ENCODE results near the gene BTBD2. TPM values are rescaled to one million over a fixed set of nuclear protein-coding genes. Genes with fewer than 3 reads are reported as not detected.

Gene BTBD2
- polyA plus RNA-seq, 2 donors: 40.0 to 48.9 TPM

GRCh38 chr19:1999856-2000515 lies 15.5 kb downstream of the BTBD2 start:
- WGBS, 2 donors: 88 to 89% methylated on average over 26 of the region's 26 CpGs
- Histone ChIP-seq H3K4me1 (ENCODE audit: control insufficient read depth in 2 of 2, insufficient read depth in 2 of 2, low read length in 1 of 2) (peaks cover 0 to 3% of the 10 kb centered on the region in 2 donors), H3K27ac (ENCODE audit: low read depth in 2 of 2, low read length in 1 of 2) (no peak overlapping the region), H3K4me3 (ENCODE audit: low read depth in 1 of 2, low read length in 2 of 2) (no peak overlapping the region), H3K36me3 (ENCODE audit: control insufficient read depth in 2 of 2, insufficient read depth in 2 of 2, low read length in 1 of 2) (peaks cover 3 to 23% of the 10 kb centered on the region in 2 donors), H3K9me3 (ENCODE audit: control insufficient read depth in 2 of 2, insufficient read depth in 1 of 2, low read depth in 1 of 2, low read length in 1 of 2) (no peaks in the 10 kb centered on the region), H3K27me3 (ENCODE audit: control insufficient read depth in 1 of 2, insufficient read depth in 2 of 2, low read length in 2 of 2) (no peaks in the 10 kb centered on the region)

GRCh38 chr19:1998712-1999708 lies 16.5 kb downstream of the BTBD2 start:
- 93% methylated on average over 49 to 52 of the region's 52 CpGs for WGBS, 2 donors
- no peaks in the 10 kb centered on the region for H3K9me3 ChIP-seq (ENCODE audit: control insufficient read depth in 2 of 2, insufficient read depth in 1 of 2, low read depth in 1 of 2, low read length in 1 of 2)
- H3K27me3 ChIP-seq (ENCODE audit: control insufficient read depth in 1 of 2, insufficient read depth in 2 of 2, low read length in 2 of 2): no peaks in the 10 kb centered on the region
- H3K36me3 ChIP-seq (ENCODE audit: control insufficient read depth in 2 of 2, insufficient read depth in 2 of 2, low read length in 1 of 2): peaks cover 3 to 23% of the 10 kb centered on the region in 2 donors
- peaks cover 0 to 3% of the 10 kb centered on the region in 2 donors for H3K4me1 ChIP-seq (ENCODE audit: control insufficient read depth in 2 of 2, insufficient read depth in 2 of 2, low read length in 1 of 2)
- H3K4me3 ChIP-seq (ENCODE audit: low read depth in 1 of 2, low read length in 2 of 2): no peak overlapping the region
- H3K27ac ChIP-seq (ENCODE audit: low read depth in 2 of 2, low read length in 1 of 2): no peak overlapping the region

GRCh38 chr19:1997353-1998233 lies 17.9 kb downstream of the BTBD2 start:
- no peak overlapping the region for H3K4me3 ChIP-seq (ENCODE audit: low read depth in 1 of 2, low read length in 2 of 2)
- H3K36me3 ChIP-seq (ENCODE audit: control insufficient read depth in 2 of 2, insufficient read depth in 2 of 2, low read length in 1 of 2): peaks cover 3 to 28% of the 10 kb centered on the region in 2 donors
- WGBS, 2 donors: 89 to 91% methylated on average over 31 of the region's 31 CpGs
- no peak overlapping the region for H3K27ac ChIP-seq (ENCODE audit: low read depth in 2 of 2, low read length in 1 of 2)
- H3K9me3 ChIP-seq (ENCODE audit: control insufficient read depth in 2 of 2, insufficient read depth in 1 of 2, low read depth in 1 of 2, low read length in 1 of 2): no peaks in the 10 kb centered on the region
- no peaks in the 10 kb centered on the region for H3K27me3 ChIP-seq (ENCODE audit: control insufficient read depth in 1 of 2, insufficient read depth in 2 of 2, low read length in 2 of 2)
- H3K4me1 ChIP-seq (ENCODE audit: control insufficient read depth in 2 of 2, insufficient read depth in 2 of 2, low read length in 1 of 2): peaks cover 0 to 3% of the 10 kb centered on the region in 2 donors

- Histone ChIP-seq H3K9me3 (ENCODE audit: control insufficient read depth in 2 of 2, insufficient read depth in 1 of 2, low read depth in 1 of 2, low read length in 1 of 2) (no peaks in the 10 kb centered on the region), H3K27me3 (ENCODE audit: control insufficient read depth in 1 of 2, insufficient read depth in 2 of 2, low read length in 2 of 2) (no peaks in the 10 kb centered on the region), H3K36me3 (ENCODE audit: control insufficient read depth in 2 of 2, insufficient read depth in 2 of 2, low read length in 1 of 2) (peaks cover 8 to 36% of the 10 kb centered on the region in 2 donors), H3K4me3 (ENCODE audit: low read depth in 1 of 2, low read length in 2 of 2) (no peak overlapping the region), H3K27ac (ENCODE audit: low read depth in 2 of 2, low read length in 1 of 2) (no peak overlapping the region), H3K4me1 (ENCODE audit: control insufficient read depth in 2 of 2, insufficient read depth in 2 of 2, low read length in 1 of 2) (no peaks in the 10 kb centered on the region)
- WGBS, 2 donors: 84 to 88% methylated on average over 43 to 44 of the region's 44 CpGs
These were observed 22.7 kb downstream of the BTBD2 start for GRCh38 chr19:1992759-1993260.

- WGBS, 2 donors: 91 to 94% methylated on average over 30 of the region's 30 CpGs
- H3K4me3 ChIP-seq (ENCODE audit: low read depth in 1 of 2, low read length in 2 of 2): no peak overlapping the region
- peaks cover 11 to 50% of the 10 kb centered on the region in 2 donors for H3K36me3 ChIP-seq (ENCODE audit: control insufficient read depth in 2 of 2, insufficient read depth in 2 of 2, low read length in 1 of 2)
These were observed 24.2 kb downstream of the BTBD2 start for GRCh38 chr19:1991018-1991913.

GRCh38 chr19:1990230-1991017 lies 25.1 kb downstream of the BTBD2 start:
- H3K9me3 ChIP-seq (ENCODE audit: control insufficient read depth in 2 of 2, insufficient read depth in 1 of 2, low read depth in 1 of 2, low read length in 1 of 2): no peaks in the 10 kb centered on the region
- peaks cover 17 to 55% of the 10 kb centered on the region in 2 donors for H3K36me3 ChIP-seq (ENCODE audit: control insufficient read depth in 2 of 2, insufficient read depth in 2 of 2, low read length in 1 of 2)
- H3K27ac ChIP-seq (ENCODE audit: low read depth in 2 of 2, low read length in 1 of 2): no peak overlapping the region
- 95% methylated on average over 34 of the region's 34 CpGs for WGBS, 2 donors
- H3K4me1 ChIP-seq (ENCODE audit: control insufficient read depth in 2 of 2, insufficient read depth in 2 of 2, low read length in 1 of 2): no peaks in the 10 kb centered on the region
- no peaks in the 10 kb centered on the region for H3K27me3 ChIP-seq (ENCODE audit: control insufficient read depth in 1 of 2, insufficient read depth in 2 of 2, low read length in 2 of 2)
- H3K4me3 ChIP-seq (ENCODE audit: low read depth in 1 of 2, low read length in 2 of 2): no peak overlapping the region

More at GRCh38 chr19:1991018-1991913, 24.2 kb downstream of the BTBD2 start:
- Histone ChIP-seq H3K27me3 (ENCODE audit: control insufficient read depth in 1 of 2, insufficient read depth in 2 of 2, low read length in 2 of 2) (no peaks in the 10 kb centered on the region), H3K4me1 (ENCODE audit: control insufficient read depth in 2 of 2, insufficient read depth in 2 of 2, low read length in 1 of 2) (no peaks in the 10 kb centered on the region), H3K27ac (ENCODE audit: low read depth in 2 of 2, low read length in 1 of 2) (no peak overlapping the region), H3K9me3 (ENCODE audit: control insufficient read depth in 2 of 2, insufficient read depth in 1 of 2, low read depth in 1 of 2, low read length in 1 of 2) (no peaks in the 10 kb centered on the region)

- H3K27me3 ChIP-seq (ENCODE audit: control insufficient read depth in 1 of 2, insufficient read depth in 2 of 2, low read length in 2 of 2): no peaks in the 10 kb centered on the region
- 89 to 90% methylated on average over 40 of the region's 40 CpGs for WGBS, 2 donors
- H3K36me3 ChIP-seq (ENCODE audit: control insufficient read depth in 2 of 2, insufficient read depth in 2 of 2, low read length in 1 of 2): peaks cover 17 to 59% of the 10 kb centered on the region in 2 donors
These were observed 25.8 kb downstream of the BTBD2 start for GRCh38 chr19:1989513-1990229.

More at GRCh38 chr19:1989513-1990229, 25.8 kb downstream of the BTBD2 start:
- Histone ChIP-seq H3K9me3 (ENCODE audit: control insufficient read depth in 2 of 2, insufficient read depth in 1 of 2, low read depth in 1 of 2, low read length in 1 of 2) (no peaks in the 10 kb centered on the region), H3K4me1 (ENCODE audit: control insufficient read depth in 2 of 2, insufficient read depth in 2 of 2, low read length in 1 of 2) (no peaks in the 10 kb centered on the region), H3K4me3 (ENCODE audit: low read depth in 1 of 2, low read length in 2 of 2) (no peak overlapping the region), H3K27ac (ENCODE audit: low read depth in 2 of 2, low read length in 1 of 2) (no peak overlapping the region)

Data from esophagus (tissue), 2 donors.